Adrenal gland (tissue), 5 donors: ENCODE results near the gene SCN4A.

Experiments
- CTCF ChIP-seq, 6 experiments: fragments of 450-650 bp in 4 of 6; fragments of 200-600 bp in 2 of 6; sonication (generic) in 1 of 6; IDR thresholded peaks; 1 replicate in 5 of 6; 2 replicates in 1 of 6; pipeline versions ENCODE4 v1.5.1 to v1.8.0; 2016 to 2021; ENCODE audit warnings: antibody characterized with exemption in 6 of 6, mild to moderate bottlenecking in 2 of 6, moderate library complexity in 1 of 6
- POLR2A ChIP-seq, 2 donors: fragments of 450-650 bp; IDR thresholded peaks; one replicate each; pipeline ENCODE4 v1.6.1; 2017; ENCODE audit warnings: antibody characterized with exemption in 2 of 2, mild to moderate bottlenecking in 2 of 2, moderate library complexity in 1 of 2
- donor health status: DM: no; HTN: no; CAD: no.

- TF ChIP-seq CTCF (IDR thresholded peaks at IDR 0.05) (no peak), POLR2A (IDR thresholded peaks at IDR 0.05) (no peak)
Measured at GRCh38 chr17:63972796-63973195, at the start of gene SCN4A.
